Measurements from ENCODE around the gene KCNQ4.

KCNQ4 gene

DNA sequence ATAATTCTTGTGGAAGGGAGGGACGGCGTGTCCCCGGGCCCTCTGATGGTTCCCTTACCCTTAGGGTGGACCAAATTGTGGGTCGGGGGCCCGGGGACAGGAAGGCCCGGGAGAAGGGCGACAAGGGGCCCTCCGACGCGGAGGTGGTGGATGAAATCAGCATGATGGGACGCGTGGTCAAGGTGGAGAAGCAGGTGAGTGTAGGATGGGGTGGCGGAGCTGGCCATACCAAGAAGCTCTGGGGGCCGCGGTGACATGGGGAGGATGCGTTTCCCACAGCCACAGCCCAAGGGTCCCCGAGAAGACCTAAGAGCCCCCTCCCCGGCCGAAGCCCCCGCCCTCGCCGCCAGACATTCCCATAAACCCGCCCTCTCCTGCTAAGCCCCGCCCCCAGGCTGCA, 54.0 kb downstream of the KCNQ4 start:
- TF ChIP-seq, protein P1, sequence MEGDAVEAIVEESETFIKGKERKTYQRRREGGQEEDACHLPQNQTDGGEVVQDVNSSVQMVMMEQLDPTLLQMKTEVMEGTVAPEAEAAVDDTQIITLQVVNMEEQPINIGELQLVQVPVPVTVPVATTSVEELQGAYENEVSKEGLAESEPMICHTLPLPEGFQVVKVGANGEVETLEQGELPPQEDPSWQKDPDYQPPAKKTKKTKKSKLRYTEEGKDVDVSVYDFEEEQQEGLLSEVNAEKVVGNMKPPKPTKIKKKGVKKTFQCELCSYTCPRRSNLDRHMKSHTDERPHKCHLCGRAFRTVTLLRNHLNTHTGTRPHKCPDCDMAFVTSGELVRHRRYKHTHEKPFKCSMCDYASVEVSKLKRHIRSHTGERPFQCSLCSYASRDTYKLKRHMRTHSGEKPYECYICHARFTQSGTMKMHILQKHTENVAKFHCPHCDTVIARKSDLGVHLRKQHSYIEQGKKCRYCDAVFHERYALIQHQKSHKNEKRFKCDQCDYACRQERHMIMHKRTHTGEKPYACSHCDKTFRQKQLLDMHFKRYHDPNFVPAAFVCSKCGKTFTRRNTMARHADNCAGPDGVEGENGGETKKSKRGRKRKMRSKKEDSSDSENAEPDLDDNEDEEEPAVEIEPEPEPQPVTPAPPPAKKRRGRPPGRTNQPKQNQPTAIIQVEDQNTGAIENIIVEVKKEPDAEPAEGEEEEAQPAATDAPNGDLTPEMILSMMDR (conservative IDR thresholded peaks at IDR 0.05; ENCODE audit: control insufficient read depth, insufficient read depth, low read depth, low read length) = no peak
- DNase-seq (ENCODE audit: low read depth) = no peak
- no peak overlapping the region for H3K4me3 ChIP-seq (ENCODE audit: control insufficient read depth, low read depth, low read length)

DNA sequence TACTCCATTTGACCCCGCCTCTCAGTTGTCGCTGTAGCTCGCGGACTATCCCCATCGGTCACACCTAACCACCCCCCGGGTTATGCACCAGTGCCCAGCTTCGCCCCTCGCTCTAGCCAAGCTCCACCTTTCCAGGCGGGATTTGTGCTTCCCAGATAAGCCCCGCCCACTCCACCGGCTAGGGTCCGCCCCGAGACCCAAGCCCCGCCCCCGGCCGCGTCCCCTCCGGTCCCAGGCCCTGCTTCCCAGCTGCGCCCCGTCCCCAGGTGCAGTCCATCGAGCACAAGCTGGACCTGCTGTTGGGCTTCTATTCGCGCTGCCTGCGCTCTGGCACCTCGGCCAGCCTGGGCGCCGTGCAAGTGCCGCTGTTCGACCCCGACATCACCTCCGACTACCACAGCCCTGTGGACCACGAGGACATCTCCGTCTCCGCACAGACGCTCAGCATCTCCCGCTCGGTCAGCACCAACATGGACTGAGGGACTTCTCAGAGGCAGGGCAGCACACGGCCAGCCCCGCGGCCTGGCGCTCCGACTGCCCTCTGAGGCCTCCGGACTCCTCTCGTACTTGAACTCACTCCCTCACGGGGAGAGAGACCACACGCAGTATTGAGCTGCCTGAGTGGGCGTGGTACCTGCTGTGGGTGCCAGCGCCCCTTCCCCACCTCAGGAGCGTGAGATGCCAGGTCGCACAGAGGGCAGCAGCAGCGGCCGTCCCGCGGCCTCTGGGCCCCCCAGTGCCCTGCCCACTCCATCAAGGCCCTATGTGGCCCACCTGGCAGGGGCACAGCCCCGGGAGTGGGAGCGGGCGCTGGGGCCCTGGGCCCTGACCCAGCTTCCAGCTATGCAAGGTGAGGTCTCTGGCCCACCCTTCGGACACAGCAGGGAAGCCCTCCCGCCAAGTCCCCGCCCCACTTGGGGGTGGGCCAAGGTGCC, 54.7 kb downstream of the KCNQ4 start:
- no peak overlapping the region for H3K4me3 ChIP-seq (ENCODE audit: control insufficient read depth, low read depth, low read length)
- no peak for DNase-seq (ENCODE audit: low read depth)
- TF ChIP-seq, protein P1 (conservative IDR thresholded peaks at IDR 0.05; ENCODE audit: control insufficient read depth, insufficient read depth, low read depth, low read length) = no peak

DNA sequence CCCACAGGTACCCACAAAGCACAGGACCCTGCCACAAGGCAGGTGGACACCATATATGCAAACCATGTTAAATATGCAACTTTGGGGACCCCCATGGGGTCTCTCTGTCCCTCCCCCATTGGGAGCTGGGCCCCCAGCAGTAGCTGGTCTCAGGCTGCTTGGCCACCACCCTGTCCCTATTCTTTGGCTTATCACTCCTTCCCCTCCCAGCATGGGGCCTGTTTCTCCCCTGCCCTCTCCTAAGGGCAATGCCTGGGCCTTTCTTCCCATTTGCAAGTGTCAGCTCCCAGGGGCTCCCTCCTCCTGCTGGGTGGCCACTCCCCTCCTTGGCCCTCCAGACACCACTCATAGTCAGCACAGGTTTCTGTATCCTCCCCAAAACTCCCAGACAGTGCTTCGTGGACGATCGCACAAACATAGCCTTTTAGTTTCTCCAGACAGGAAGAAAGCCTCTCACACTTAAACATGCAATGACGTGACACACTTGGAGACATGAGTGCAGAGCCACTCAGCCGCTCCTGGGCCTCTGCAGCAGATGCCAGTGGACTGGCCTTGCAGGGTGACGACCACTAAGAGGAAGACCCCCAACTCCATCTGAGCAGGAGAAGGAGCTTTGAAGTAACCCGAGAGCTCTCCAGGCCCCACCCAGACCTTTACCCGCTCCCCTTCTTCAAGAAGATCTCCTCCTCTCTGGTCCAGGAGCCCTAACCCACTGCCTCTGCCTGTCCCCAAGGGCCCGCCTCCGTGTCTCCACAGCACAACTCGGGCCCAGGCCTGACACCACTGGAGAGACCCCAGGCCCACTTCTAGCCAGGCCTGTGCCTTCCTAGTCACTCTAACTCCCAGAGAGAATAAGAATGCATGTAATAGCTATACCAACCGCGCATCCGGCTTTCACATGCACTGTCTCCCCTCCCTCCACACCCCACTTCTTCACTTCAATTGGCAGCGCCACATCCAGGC, 55.7 kb downstream of the KCNQ4 start:
- H3K4me3 ChIP-seq (ENCODE audit: control insufficient read depth, low read depth, low read length) = no peak overlapping the region
- DNase-seq (ENCODE audit: low read depth) = no peak
- TF ChIP-seq, protein P1 (conservative IDR thresholded peaks at IDR 0.05; ENCODE audit: control insufficient read depth, insufficient read depth, low read depth, low read length) = no peak

GRCh38 chr1:40839943-40840335, 56.4 kb downstream of the KCNQ4 start:
- H3K4me3 ChIP-seq (ENCODE audit: control insufficient read depth, low read depth, low read length) = no peak overlapping the region
- TF ChIP-seq, protein P1 (conservative IDR thresholded peaks at IDR 0.05; ENCODE audit: control insufficient read depth, insufficient read depth, low read depth, low read length) = no peak
- no peak for DNase-seq (ENCODE audit: low read depth)

DNA sequence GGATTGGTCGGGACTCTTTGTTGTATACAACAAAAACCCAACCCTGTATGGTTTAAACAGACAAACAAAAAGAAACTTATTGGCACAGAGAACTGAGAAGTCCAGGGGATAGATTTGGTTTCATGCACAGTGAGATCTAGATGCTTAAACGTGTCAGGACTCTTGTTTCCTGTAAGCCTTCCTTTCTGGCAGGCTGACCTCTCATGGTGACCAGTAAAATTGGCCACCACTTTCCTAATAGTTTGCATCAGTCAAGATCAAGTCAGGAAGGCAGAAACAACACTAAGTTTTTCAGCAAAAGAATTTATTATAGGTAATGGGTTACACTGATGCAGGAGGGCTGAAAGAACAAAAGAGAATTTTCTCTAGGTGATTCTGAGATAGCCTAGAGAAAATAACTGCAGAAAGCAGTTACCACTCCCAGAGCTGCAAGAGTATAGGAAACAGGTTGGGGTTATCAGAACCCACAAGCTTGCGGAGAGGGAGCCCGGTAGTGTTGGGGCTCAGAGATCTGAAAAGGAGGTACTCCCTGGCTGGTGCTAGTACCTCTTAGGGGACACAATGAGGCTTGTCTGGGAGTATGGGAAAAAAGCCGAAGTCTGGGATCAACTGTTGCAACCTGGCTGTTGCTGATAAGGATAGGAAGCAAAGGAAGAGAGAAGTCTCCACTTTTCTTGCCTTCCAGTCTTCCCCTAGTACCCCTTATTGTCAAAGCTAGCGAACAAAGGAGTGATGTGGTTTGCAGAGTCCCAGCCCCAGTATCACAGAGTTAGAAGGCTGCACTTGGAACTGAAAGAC, 57.1 kb downstream of the KCNQ4 start:
- no peak overlapping the region for H3K4me3 ChIP-seq (ENCODE audit: control insufficient read depth, low read depth, low read length)
- DNase-seq (ENCODE audit: low read depth) = no peak
- TF ChIP-seq, protein P1 (conservative IDR thresholded peaks at IDR 0.05; ENCODE audit: control insufficient read depth, insufficient read depth, low read depth, low read length) = no peak

DNA sequence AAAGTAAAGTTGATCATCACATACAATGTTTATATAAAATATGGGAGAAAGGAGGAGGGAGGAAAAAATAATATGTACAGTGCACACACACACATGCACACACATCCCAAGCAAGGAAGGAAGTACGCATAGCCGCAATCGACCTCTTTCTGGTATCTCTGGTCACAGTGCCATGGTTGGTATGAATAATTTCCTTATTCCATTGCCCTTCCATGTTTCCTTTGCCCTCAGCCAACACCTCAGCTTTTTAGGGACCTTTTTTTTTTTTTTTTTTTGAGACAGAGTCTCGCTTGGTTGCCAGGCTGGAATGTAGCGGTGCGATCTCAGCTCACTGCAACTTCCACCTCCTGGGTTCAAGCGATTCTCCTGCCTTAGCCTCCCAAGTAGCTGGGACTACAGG, 58.0 kb downstream of the KCNQ4 start:
- TF ChIP-seq, protein P1 (conservative IDR thresholded peaks at IDR 0.05; ENCODE audit: control insufficient read depth, insufficient read depth, low read depth, low read length) = no peak
- no peak for DNase-seq (ENCODE audit: low read depth)
- no peak overlapping the region for H3K4me3 ChIP-seq (ENCODE audit: control insufficient read depth, low read depth, low read length)

All from fibroblast of mammary gland (primary cell).